A673 (cell line): ENCODE data around the gene NRXN2.

Experiments used
- CTCF ChIP-seq: fragments of 300-800, 200-600 bp; sonication (generic); conservative IDR thresholded peaks from 2 replicates; pipeline ENCODE4 v1.5.1; 2017; ENCODE audit warnings: low read depth, mild to moderate bottlenecking, antibody characterized with exemption, low read length, moderate library complexity, mixed read lengths
- EZH2 ChIP-seq: fragments of 200-600 bp; sonication (generic); IDR thresholded peaks from 2 replicates; pipeline ENCODE4 v1.6.1; 2017; ENCODE audit warnings: borderline replicate concordance, low read depth, mild to moderate bottlenecking, mixed read lengths, antibody characterized with exemption, low read length; ENCODE audit not compliant: poor library complexity, severe bottlenecking

- TF ChIP-seq EZH2 (no peak), CTCF (no peak)
Observed at GRCh38 chr11:64667154-64667745, 55.7 kb downstream of the NRXN2 start.
